Activated T-helper 1 cell treated with anti-CD3 and anti-CD28 coated beads, Interleukin-2, amount 50 U/mL, for 16 hours (primary cell): Measurements from ENCODE around the gene NOTCH3.

Experiments
- DNase-seq, 2 donors: peaks; one replicate each; pipeline ENCODE4 v3.0.0-alpha.2; 2020; ENCODE audit warnings: low read depth in 1 of 2, low spot score in 1 of 2

Gene NOTCH3

DNA sequence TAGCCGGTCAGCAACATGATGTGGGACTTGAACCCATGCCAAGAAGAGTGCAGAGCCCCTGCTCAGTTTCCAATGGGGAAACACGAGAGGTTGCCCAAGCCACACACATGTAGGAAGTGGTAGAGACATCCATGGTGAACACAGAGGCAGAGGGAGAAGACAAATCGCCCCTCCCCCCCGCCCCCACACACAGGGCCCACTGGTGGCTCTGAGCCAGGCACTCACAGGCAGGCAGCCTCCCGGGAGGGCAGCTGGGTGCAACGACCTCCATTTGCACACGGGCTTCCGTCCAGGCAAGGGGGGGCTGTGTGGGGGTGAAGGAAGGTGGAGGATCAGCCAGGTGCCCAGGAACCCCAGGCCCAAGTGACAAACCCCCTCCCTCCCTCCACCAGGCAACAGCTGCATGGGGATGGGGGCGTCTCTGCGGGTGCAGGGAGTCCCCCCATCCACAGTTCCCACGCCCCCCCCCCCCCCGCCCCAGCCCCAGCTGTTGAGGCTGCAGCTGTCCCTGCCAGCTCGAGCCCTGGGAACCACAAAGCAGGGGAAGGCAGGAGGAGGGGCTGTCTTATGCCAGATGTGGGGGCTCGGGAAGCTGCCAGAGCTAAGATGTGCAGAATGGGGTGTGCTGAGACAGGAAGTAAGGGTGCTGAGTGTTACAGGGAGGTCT lies 3.4 kb downstream of the NOTCH3 start:
- DNase-seq = no peak

GRCh38 chr19:15196360-15197005 lies 4.3 kb downstream of the NOTCH3 start:
- no peak for DNase-seq

- DNase-seq = no peak
Observed at GRCh38 chr19:15195371-15196334, 5.1 kb downstream of the NOTCH3 start.

GRCh38 chr19:15194938-15195337 lies 5.9 kb downstream of the NOTCH3 start:
- no peak for DNase-seq

DNA sequence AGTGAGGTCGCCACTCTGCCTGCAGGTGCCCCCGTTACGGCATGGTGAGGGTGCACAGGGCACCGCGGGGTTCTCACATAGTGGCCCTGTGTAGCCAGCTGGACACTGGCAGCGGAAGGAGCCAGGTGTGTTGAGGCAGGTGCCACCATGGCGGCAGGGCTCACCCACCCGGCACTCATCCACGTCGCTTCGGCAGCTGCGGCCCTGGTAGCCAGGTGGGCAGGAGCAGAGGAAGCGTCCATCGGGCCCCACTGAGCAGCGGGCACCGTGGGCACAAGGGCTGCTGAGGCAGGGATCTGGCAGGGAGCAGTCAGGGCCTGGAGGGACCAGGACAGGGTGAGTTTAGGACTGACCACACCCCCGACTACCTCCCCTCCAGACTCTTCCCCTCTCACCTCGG lies 8.8 kb downstream of the NOTCH3 start:
- no peak for DNase-seq

DNA sequence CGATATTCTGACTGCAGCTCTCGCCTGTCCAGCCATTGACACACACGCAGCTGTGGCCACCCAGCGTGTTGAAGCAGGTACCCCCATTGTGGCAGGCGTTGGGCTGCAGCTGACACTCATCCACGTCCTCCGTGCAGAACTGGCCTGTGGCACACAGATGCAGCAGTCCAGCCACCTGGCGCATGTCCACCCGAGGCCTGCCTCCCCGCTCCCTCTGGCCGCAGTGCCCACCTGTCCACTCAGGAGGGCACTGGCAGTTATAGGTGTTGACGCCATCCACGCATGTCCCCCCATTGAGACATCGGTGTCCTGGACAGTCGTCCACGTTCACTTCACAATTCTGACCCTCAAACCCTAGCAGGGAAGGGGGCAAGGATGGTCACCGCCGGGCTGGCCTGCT lies 9.3 kb downstream of the NOTCH3 start:
- DNase-seq = no peak

- DNase-seq = no peak
Observed at GRCh38 chr19:15188851-15189250, 11.9 kb downstream of the NOTCH3 start.

- no peak for DNase-seq
Observed at GRCh38 chr19:15187026-15188007, 13.5 kb downstream of the NOTCH3 start.

DNA sequence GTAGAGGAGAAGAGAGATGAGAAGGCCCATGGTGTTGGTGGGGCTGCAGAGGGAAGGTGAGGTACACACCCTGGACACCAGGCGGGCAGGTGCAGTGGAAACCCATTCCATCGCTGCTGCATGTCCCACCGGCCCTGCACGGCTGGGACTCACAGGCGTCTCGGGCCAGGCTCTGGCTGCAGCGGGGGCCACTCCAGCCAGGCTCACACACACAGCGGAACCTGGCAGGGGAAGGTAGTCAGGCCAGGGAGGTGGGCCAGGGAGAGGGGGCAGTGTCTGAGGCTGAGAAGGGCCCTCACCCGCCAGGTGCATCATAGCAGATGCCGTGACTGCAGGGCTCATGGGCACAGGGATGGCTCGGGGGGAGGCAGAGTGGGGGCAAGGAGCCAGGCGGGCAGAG lies 15.6 kb downstream of the NOTCH3 start:
- DNase-seq = no peak

GRCh38 chr19:15184776-15185175 lies 16.0 kb downstream of the NOTCH3 start:
- DNase-seq = no peak

GRCh38 chr19:15181394-15181793 lies 19.4 kb downstream of the NOTCH3 start:
- no peak for DNase-seq

- no peak for DNase-seq
Observed at GRCh38 chr19:15180451-15181390, 20.1 kb downstream of the NOTCH3 start.

DNA sequence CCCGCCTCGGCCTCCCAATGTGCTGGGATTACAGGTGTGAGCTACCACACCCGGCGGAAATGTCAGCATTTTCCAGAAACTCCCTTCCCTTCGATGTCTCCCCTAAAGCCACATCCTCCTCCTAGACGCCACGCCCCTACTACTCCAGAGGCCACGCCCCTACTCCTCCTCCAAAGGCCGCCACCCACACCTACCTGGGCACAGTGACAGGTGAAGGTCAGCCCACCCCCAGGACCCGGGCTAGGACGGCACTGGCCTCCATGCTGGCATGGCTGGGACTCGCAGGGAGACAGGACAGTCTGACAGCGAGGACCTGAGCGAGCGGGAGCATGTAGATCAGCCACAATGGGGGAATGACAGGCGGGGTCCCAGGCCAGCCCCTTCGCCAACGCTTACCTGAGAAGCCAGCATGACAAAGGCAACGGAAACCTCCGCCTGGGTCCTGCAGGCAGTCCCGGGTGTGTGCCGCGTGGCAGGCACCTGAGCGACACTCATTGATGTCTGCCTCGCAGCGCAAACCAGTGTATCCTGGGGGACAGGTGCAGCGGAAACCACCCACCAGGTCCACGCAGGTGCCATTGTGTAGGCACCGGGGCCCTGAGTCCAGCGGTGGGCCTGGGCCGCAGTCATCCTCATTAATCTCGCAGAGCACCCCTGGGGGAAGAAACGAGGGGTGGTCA lies 22.0 kb downstream of the NOTCH3 start:
- DNase-seq = no peak

GRCh38 chr19:15177269-15178116 lies 23.3 kb downstream of the NOTCH3 start:
- peak; percentile 69 to 72 for DNase-seq

DNA sequence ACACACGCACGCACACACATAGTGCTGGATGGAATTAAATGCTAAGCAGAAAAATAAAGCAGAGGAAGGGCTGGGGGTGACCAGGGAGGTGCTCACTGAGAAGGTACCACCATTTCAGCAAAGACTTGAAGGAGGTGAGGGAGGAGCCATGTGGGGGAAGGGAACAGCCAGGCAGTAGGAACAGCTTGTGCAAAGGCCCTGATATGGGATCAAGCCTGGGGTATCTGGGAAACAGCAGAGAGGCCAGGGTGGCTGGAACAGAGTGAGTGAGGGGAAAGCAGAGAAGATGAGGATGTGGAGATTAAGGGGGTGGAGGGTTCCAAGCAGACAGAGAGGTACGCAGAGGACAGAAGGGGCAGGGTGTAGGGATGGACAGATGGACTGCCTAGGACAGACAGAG lies 25.2 kb downstream of the NOTCH3 start:
- DNase-seq = no peak

- DNase-seq = no peak
Observed at GRCh38 chr19:15173746-15174404, 26.9 kb downstream of the NOTCH3 start.

GRCh38 chr19:15170345-15170744 lies 30.4 kb downstream of the NOTCH3 start:
- no peak for DNase-seq
